HepG2 (cell line): Measurements from ENCODE around the gene NOTUM. TPM values are rescaled to one million over a fixed set of nuclear protein-coding genes. Genes with fewer than 3 reads are reported as not detected.

Experiments used
- ARNT2 ChIP-seq: sonication (generic); formaldehyde crosslinking; IDR thresholded peaks from 2 replicates; pipeline ENCODE4 v1.8.0; 2022; ENCODE audit warnings: mild to moderate bottlenecking, low read depth, missing genetic modification reagents, moderate library complexity
- CENPX ChIP-seq: sonication (generic); formaldehyde crosslinking; IDR thresholded peaks from 2 replicates; pipeline ENCODE4 v1.9.0; 2021; ENCODE audit warnings: mild to moderate bottlenecking, missing genetic modification reagents, moderate library complexity
- ELK4 ChIP-seq: sonication (generic); formaldehyde crosslinking; IDR thresholded peaks from 2 replicates; pipeline ENCODE4 v1.9.0; 2021; ENCODE audit warnings: missing genetic modification reagents, borderline replicate concordance
- GATAD1 ChIP-seq: IDR thresholded peaks from 2 replicates; pipeline ENCODE4 v1.6.1; 2016; ENCODE audit warnings: missing genetic modification reagents, missing compliant biosample characterization
- GFI1 ChIP-seq: sonication (generic); formaldehyde crosslinking; IDR thresholded peaks from 2 replicates; pipeline ENCODE4 v1.5.0; 2020; ENCODE audit warnings: missing genetic modification reagents, mild to moderate bottlenecking, borderline replicate concordance
- HNF4A ChIP-seq: sonication (generic); formaldehyde crosslinking; IDR thresholded peaks from 2 replicates; pipeline ENCODE4 v1.4.0; 2020; ENCODE audit warnings: missing genetic modification reagents
- KDM5A ChIP-seq: fragments of 200-600 bp; sonication (generic); IDR thresholded peaks from 2 replicates; pipeline ENCODE4 v1.7.0; 2018; ENCODE audit warnings: antibody characterized with exemption, mild to moderate bottlenecking, low read length, borderline replicate concordance
- LCORL ChIP-seq, 2 experiments: fragments of 450-650 bp in 1 of 2; sonication (generic) in 1 of 2; formaldehyde crosslinking in 1 of 2; IDR thresholded peaks; 2 replicates each; pipeline versions ENCODE4 v1.5.0 to v1.6.1; 2017 to 2020; ENCODE audit warnings: antibody characterized with exemption in 1 of 2, missing genetic modification reagents in 1 of 2
- MIER2 ChIP-seq: IDR thresholded peaks from 2 replicates; pipeline ENCODE4 v1.6.1; 2016; ENCODE audit warnings: missing biosample characterization, missing genetic modification reagents
- PRDM10 ChIP-seq: sonication (generic); formaldehyde crosslinking; IDR thresholded peaks from 2 replicates; pipeline ENCODE4 v1.4.0; 2020; ENCODE audit warnings: low read depth, missing genetic modification reagents
- RAD51 ChIP-seq: fragments of 450-650 bp; IDR thresholded peaks from 2 replicates; pipeline ENCODE4 v1.6.1; 2016; ENCODE audit warnings: borderline replicate concordance
- SRSF4 ChIP-seq: fragments of 200-400 bp; formaldehyde crosslinking; IDR thresholded peaks from one replicate; pipeline ENCODE4 v1.6.1; 2018; ENCODE audit warnings: mild to moderate bottlenecking, low read depth, low read length, moderate library complexity; ENCODE audit not compliant: poor library complexity, severe bottlenecking
- U2AF1 ChIP-seq: fragments of 200-400 bp; formaldehyde crosslinking; optimal IDR thresholded peaks from 2 replicates; pipeline ENCODE3; 2017; ENCODE audit warnings: mild to moderate bottlenecking, low read depth, low read length
- ZEB1 ChIP-seq: IDR thresholded peaks from 2 replicates; pipeline ENCODE4 v1.6.1; 2012; ENCODE audit warnings: mild to moderate bottlenecking, low read depth, inconsistent platforms; ENCODE audit not compliant: insufficient replicate concordance
- ZNF44 ChIP-seq: sonication (generic); formaldehyde crosslinking; IDR thresholded peaks from 2 replicates; pipeline ENCODE4 v1.5.1; 2020; ENCODE audit warnings: mild to moderate bottlenecking, missing genetic modification reagents
- ZNF687 ChIP-seq: sonication (generic); formaldehyde crosslinking; IDR thresholded peaks from 2 replicates; pipeline ENCODE4 v1.5.1; 2020; ENCODE audit warnings: mild to moderate bottlenecking, missing genetic modification reagents, moderate library complexity
- ZNF7 ChIP-seq: IDR thresholded peaks from 2 replicates; pipeline ENCODE4 v1.6.1; 2016; ENCODE audit warnings: missing biosample characterization, missing genetic modification reagents
- ZSCAN31 ChIP-seq: sonication (generic); formaldehyde crosslinking; IDR thresholded peaks from 2 replicates; pipeline ENCODE4 v1.5.0; 2020; ENCODE audit warnings: low read depth, mild to moderate bottlenecking, missing genetic modification reagents
- polyA plus RNA-seq, 8 experiments: library from polyadenylated mRNA; depleted of rRNA in 3 of 8; stranded (reverse) in 7 of 8; unstranded in 1 of 8; fragments of >200 nt; fragmentation: Illumina TruSeq in 4 of 8; extraction: Trizol in 4 of 8; gene quantifications; 2 replicates each; pipeline versions ENCODE4 v1.2.1 to v1.2.3, GENCODE V29; 2011 to 2016; ENCODE audit warnings: low read depth in 4 of 8, missing spikeins in 1 of 8, mixed read lengths in 1 of 8; ENCODE audit not compliant: insufficient read depth in 1 of 8
- total RNA-seq, 5 experiments: library from RNA; depleted of rRNA; stranded (reverse); fragments of >200 nt; fragmentation: Illumina TruSeq; extraction: Trizol; gene quantifications; 2 replicates each; pipeline ENCODE4 v1.2.3, GENCODE V29; 2016; ENCODE audit warnings: low read depth in 1 of 5
- TF ChIP-seq, protein P1 (sequence below): sonication (generic); formaldehyde crosslinking; IDR thresholded peaks from 2 replicates; pipeline ENCODE4 v1.8.1; 2023; ENCODE audit warnings: mild to moderate bottlenecking, missing genetic modification reagents

NOTUM gene
- total and polyA plus RNA-seq, 2 of the 13 experiments (the other 11 are each of a cell fraction or from before 2014, with no cell fraction given), result 150 to 160 TPM

GRCh38 chr17:81977211-81977808 is 16.3 kb upstream of the NOTUM start, which contains the start of gene ASPSCR1 (continued):
- TF ChIP-seq ZNF687 (CRISPR knock-in tag) (peak; percentile 12), ARNT2 (CRISPR knock-in tag) (peak; percentile 83), RAD51 (peak; percentile 44; the same call in 1 of the 2 replicates), ZNF44 (no peak), HNF4A (no peak), ZNF7 (no peak), KDM5A (peak; percentile 74; the same call in 1 of the 2 replicates), LCORL (IDR thresholded peaks at IDR 0.05) (no peak), LCORL (CRISPR knock-in tag; IDR thresholded peaks at IDR 0.05) (no peak; the same call in 1 of the 2 replicates), CENPX (CRISPR knock-in tag) (no peak), GATAD1 (CRISPR knock-in tag) (peak; percentile 87), U2AF1 (no peak), ZEB1 (no peak), ELK4 (CRISPR knock-in tag) (no peak), SRSF4 (no peak), PRDM10 (CRISPR knock-in tag) (no peak), GFI1 (CRISPR knock-in tag) (no peak; the same call in 1 of the 2 replicates), MIER2 (CRISPR knock-in tag) (no peak), ZSCAN31 (CRISPR knock-in tag) (peak; percentile 90)
- TF ChIP-seq, protein P1, sequence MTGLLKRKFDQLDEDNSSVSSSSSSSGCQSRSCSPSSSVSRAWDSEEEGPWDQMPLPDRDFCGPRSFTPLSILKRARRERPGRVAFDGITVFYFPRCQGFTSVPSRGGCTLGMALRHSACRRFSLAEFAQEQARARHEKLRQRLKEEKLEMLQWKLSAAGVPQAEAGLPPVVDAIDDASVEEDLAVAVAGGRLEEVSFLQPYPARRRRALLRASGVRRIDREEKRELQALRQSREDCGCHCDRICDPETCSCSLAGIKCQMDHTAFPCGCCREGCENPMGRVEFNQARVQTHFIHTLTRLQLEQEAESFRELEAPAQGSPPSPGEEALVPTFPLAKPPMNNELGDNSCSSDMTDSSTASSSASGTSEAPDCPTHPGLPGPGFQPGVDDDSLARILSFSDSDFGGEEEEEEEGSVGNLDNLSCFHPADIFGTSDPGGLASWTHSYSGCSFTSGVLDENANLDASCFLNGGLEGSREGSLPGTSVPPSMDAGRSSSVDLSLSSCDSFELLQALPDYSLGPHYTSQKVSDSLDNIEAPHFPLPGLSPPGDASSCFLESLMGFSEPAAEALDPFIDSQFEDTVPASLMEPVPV (CRISPR knock-in tag), result peak; percentile 50; the same call in 1 of the 2 replicates
